HEK293 (cell line): ENCODE measurements around the gene CDK5R1.

Source experiments
- CTCF ChIP-seq: fragments of 450-650 bp; formaldehyde crosslinking; IDR thresholded peaks from 2 replicates; pipeline ENCODE4 v1.5.1; 2016; ENCODE audit warnings: missing biosample characterization, missing genetic modification characterization
- TCF7L2 ChIP-seq: IDR thresholded peaks from 2 replicates; pipeline ENCODE4 v1.6.1; 2011; ENCODE audit warnings: low read depth, mild to moderate bottlenecking, inconsistent platforms, low read length, moderate library complexity, borderline replicate concordance
- ZNF140 ChIP-seq: fragments of 450-650 bp; formaldehyde crosslinking; IDR thresholded peaks from 2 replicates; pipeline ENCODE4 v1.5.1; 2016; ENCODE audit warnings: missing biosample characterization, missing genetic modification characterization
- ZNF169 ChIP-seq: fragments of 450-650 bp; formaldehyde crosslinking; IDR thresholded peaks from 2 replicates; pipeline ENCODE4 v1.5.1; 2016; ENCODE audit warnings: missing biosample characterization, missing genetic modification characterization
- ZNF324 ChIP-seq: fragments of 450-650 bp; formaldehyde crosslinking; IDR thresholded peaks from 2 replicates; pipeline ENCODE4 v1.5.1; 2016; ENCODE audit warnings: missing biosample characterization, missing genetic modification characterization
- ZNF335 ChIP-seq: fragments of 450-650 bp; formaldehyde crosslinking; conservative IDR thresholded peaks from 2 replicates; pipeline ENCODE4 v1.5.1; 2016; ENCODE audit warnings: missing biosample characterization, missing genetic modification characterization
- ZNF488 ChIP-seq: fragments of 450-650 bp; formaldehyde crosslinking; IDR thresholded peaks from 2 replicates; pipeline ENCODE4 v1.5.1; 2016; ENCODE audit warnings: missing biosample characterization, missing genetic modification characterization
- ZNF521 ChIP-seq: fragments of 450-650 bp; formaldehyde crosslinking; IDR thresholded peaks from 2 replicates; pipeline ENCODE4 v1.5.1; 2017; ENCODE audit warnings: missing biosample characterization, mild to moderate bottlenecking, missing genetic modification characterization
- ZNF549 ChIP-seq: fragments of 450-650 bp; IDR thresholded peaks from 2 replicates; pipeline ENCODE4 v1.5.1; 2018; ENCODE audit warnings: missing biosample characterization, missing genetic modification characterization, mild to moderate bottlenecking, inconsistent platforms, moderate library complexity
- ZNF558 ChIP-seq: fragments of 450-650 bp; formaldehyde crosslinking; IDR thresholded peaks from 2 replicates; pipeline ENCODE4 v1.5.1; 2016; ENCODE audit warnings: missing biosample characterization, missing genetic modification characterization
- ZNF571 ChIP-seq: fragments of 450-650 bp; formaldehyde crosslinking; IDR thresholded peaks from 2 replicates; pipeline ENCODE4 v1.5.0; 2017; ENCODE audit warnings: missing biosample characterization, missing genetic modification characterization
- ZNF76 ChIP-seq: fragments of 450-650 bp; formaldehyde crosslinking; IDR thresholded peaks from 2 replicates; pipeline ENCODE4; 2016; ENCODE audit warnings: low read depth, missing biosample characterization, missing genetic modification characterization, borderline replicate concordance
- ZNF777 ChIP-seq: fragments of 450-650 bp; formaldehyde crosslinking; IDR thresholded peaks from 2 replicates; pipeline ENCODE4 v1.5.1; 2017; ENCODE audit warnings: missing biosample characterization, missing genetic modification characterization, borderline replicate concordance

GRCh38 chr17:32492648-32493289 is 6.0 kb downstream of the CDK5R1 start:
- no peak for TF ChIP-seq ZNF549 (tag by site-specific recombination)
- no peak for TF ChIP-seq ZNF76 (tag by site-specific recombination)
- TF ChIP-seq CTCF (tag by site-specific recombination): no peak
- no peak for TF ChIP-seq ZNF558 (tag by site-specific recombination)
- no peak for TF ChIP-seq ZNF335 (tag by site-specific recombination)
- no peak for TF ChIP-seq ZNF777 (tag by site-specific recombination)
- TF ChIP-seq ZNF324 (tag by site-specific recombination): no peak
- no peak for TF ChIP-seq ZNF169 (tag by site-specific recombination)
- no peak for TF ChIP-seq TCF7L2
- TF ChIP-seq ZNF488 (tag by site-specific recombination): no peak
- no peak for TF ChIP-seq ZNF521
- TF ChIP-seq ZNF571 (tag by site-specific recombination): no peak
- no peak for TF ChIP-seq ZNF140 (tag by site-specific recombination)
